Stomach (tissue), 19 donors: Measurements from ENCODE around the gene ZKSCAN7. TPM values are rescaled to one million over a fixed set of nuclear protein-coding genes. Genes with fewer than 3 reads are reported as not detected.

Experiments
- DNase-seq, 2 donors: peaks; one replicate each; pipeline versions ENCODE4 v3.0.0 to v3.0.0-alpha.2; 2013 to 2019
- H3K27ac ChIP-seq, 5 donors: fragments of 200-600 bp in 4 of 5; sonication (generic) in 4 of 5; one replicate each; pipeline ENCODE4 v1.5.1; 2013 to 2019; ENCODE audit warnings: mild to moderate bottlenecking in 1 of 5, moderate library complexity in 1 of 5
- H3K27me3 ChIP-seq, 3 donors: fragments of 200-600 bp; sonication (generic); one replicate each; pipeline ENCODE4 v1.5.1; 2017 to 2019; ENCODE audit warnings: mixed run types in 1 of 3
- H3K36me3 ChIP-seq, 4 donors: fragments of 200-600 bp; sonication (generic); 1 replicate in 3 of 4; 2 replicates in 1 of 4; pipeline ENCODE4 v1.5.1; 2016 to 2019
- H3K4me1 ChIP-seq, 4 donors: fragments of 200-600 bp; sonication (generic); one replicate each; pipeline ENCODE4 v1.5.1; 2016 to 2019
- H3K4me3 ChIP-seq, 4 donors: fragments of 200-600 bp; sonication (generic) in 3 of 4; one replicate each; pipeline ENCODE4 v1.5.1; 2016 to 2019; ENCODE audit warnings: mild to moderate bottlenecking in 1 of 4
- H3K9me3 ChIP-seq, 4 donors: fragments of 200-600 bp; sonication (generic); one replicate each; pipeline ENCODE4 v1.5.1; 2016 to 2019
- CTCF ChIP-seq, 7 experiments: fragments of 450-650 bp in 4 of 7; fragments of 200-600 bp in 3 of 7; sonication (generic) in 3 of 7; IDR thresholded peaks; one replicate each; pipeline ENCODE4 v1.5.1; 2016 to 2019; ENCODE audit warnings: antibody characterized with exemption in 7 of 7, control low read depth in 2 of 7, mild to moderate bottlenecking in 1 of 7
- EP300 ChIP-seq: sonication (generic); formaldehyde crosslinking; IDR thresholded peaks from one replicate; pipeline ENCODE4 v1.6.1; 2017; ENCODE audit warnings: antibody characterized with exemption
- POLR2A ChIP-seq, 4 donors: fragments of 450-650 bp; IDR thresholded peaks; one replicate each; pipeline ENCODE4 v1.6.1; 2016; ENCODE audit warnings: antibody characterized with exemption in 4 of 4, control low read depth in 2 of 4, mild to moderate bottlenecking in 1 of 4, moderate library complexity in 1 of 4
- POLR2AphosphoS5 ChIP-seq, 3 donors: sonication (generic); formaldehyde crosslinking; IDR thresholded peaks; one replicate each; pipeline ENCODE4 v1.6.1; 2016; ENCODE audit warnings: antibody characterized with exemption in 3 of 3
- WGBS, 5 donors: extraction: QIAGEN DNeasy Blood & Tissue Kit in 3 of 5; methylation state at CpG; one replicate each; pipeline versions ENCODE4 v1.1.5 to v1.1.7; 2013 to 2018; 5-methylcytosine and 5-hydroxymethylcytosine counted together
- intact Hi-C: fragments of 100-400 bp; cut with DNase I; formaldehyde crosslinking; loops from one replicate; pipeline ENCODE4 v1.15.1; 2023; ENCODE audit warnings: low total_unique reads
- long read RNA-seq, 10 donors: transcript quantifications; one replicate each; lab custom pipeline, GENCODE V29; 2026
- polyA plus RNA-seq, 3 donors: library from polyadenylated mRNA; stranded (reverse); fragments of 200-250 nt; gene quantifications; one replicate each; pipeline ENCODE4 v1.2.3, GENCODE V29; 2013
- total RNA-seq, 5 donors: library from RNA; depleted of rRNA; stranded (reverse); fragments of >200 nt; gene quantifications; one replicate each; pipeline versions ENCODE4 v1.1.0 to v1.2.3, GENCODE V29; 2014 to 2016
- donor health status: healthy with polysubstance abuse.
- donor health status: Bipolar disorder and iron deficiency.
- donor health status: healthy.

The ZKSCAN7 gene
- total RNA-seq = 1 to 10 TPM in 4 of 5 donors, not detected in 1; 1.3 to 6.2 (median 3.9) TPM
- 1 to 10 TPM in 1 of 3 donors, under 1 TPM in 2; 0.46 to 1.5 (median 0.81) TPM for polyA plus RNA-seq
- long read RNA-seq, donor 1, partial matches to known transcripts = 0 of 1 reads
- long read RNA-seq, donor 1, other reads (novel, unspliced or antisense) = 0 of 1 reads
- long read RNA-seq, donor 2 = 0 reads
- long read RNA-seq, donor 3 = 0 reads
- long read RNA-seq, donor 4 = 0 reads
- long read RNA-seq, donor 5 = 0 reads
- long read RNA-seq, donor 6 = 0 reads
- long read RNA-seq, donor 7, partial matches to known transcripts = 0 of 1 reads
- long read RNA-seq, donor 7, other reads (novel, unspliced or antisense) = 0 of 1 reads
- long read RNA-seq, donor 8 = 0 reads
- long read RNA-seq, donor 9 = 0 reads
- long read RNA-seq, donor 10 = 0 reads

- Histone ChIP-seq H3K27me3 (peaks cover 0 to 25% (median 9%) of the 10 kb centered on the region in 3 donors), H3K9me3 (no peaks in the 10 kb centered on the region), H3K4me1 (peaks cover 7 to 21% (median 14%) of the 10 kb centered on the region in 4 donors), H3K4me3 (peak within 1 kb of the TSS; percentile 72 to 85 (median 78)), H3K36me3 (peaks cover 0 to 25% (median 9%) of the 10 kb centered on the region in 4 donors), H3K27ac (peak within 1 kb of the TSS; percentile 59 to 85 (median 74))
- TF ChIP-seq POLR2AphosphoS5 (IDR thresholded peaks at IDR 0.05) (peak in 1 of 3 donors; percentile 24), POLR2A (IDR thresholded peaks at IDR 0.05) (no peak), CTCF (IDR thresholded peaks at IDR 0.05) (peak in 1 of 7 experiments; percentile 12)
- intact Hi-C loops = no loop called here
- WGBS, 5 donors = 4 to 47% (median 5%) methylated on average over 6 to 68 of the region's 68 CpGs
- peak; percentile 47 to 89 for DNase-seq
These were observed at the start of gene ZKSCAN7 for GRCh38 chr3:44554626-44555592. Gene ZKSCAN7, plus strand, starts transcription at chr3:44555193. Its CDS starts 1,855 bp downstream, at chr3:44557048.

- intact Hi-C loops = no loop called here
- 90 to 96% (median 94%) methylated on average over 3 of the region's 3 CpGs for WGBS, 5 donors
- TF ChIP-seq POLR2A (IDR thresholded peaks at IDR 0.05) = no peak
- no peak for TF ChIP-seq POLR2AphosphoS5 (IDR thresholded peaks at IDR 0.05)
- no peak for TF ChIP-seq CTCF (IDR thresholded peaks at IDR 0.05)
- TF ChIP-seq EP300 = no peak
These were observed 48.4 kb upstream of the ZKSCAN7 start for GRCh38 chr3:44506556-44506955.

GRCh38 chr3:44506961-44507360 is 48.0 kb upstream of the ZKSCAN7 start:
- no peak for DNase-seq
- Histone ChIP-seq H3K9me3 (peaks cover 0 to 27% (median 10%) of the 10 kb centered on the region in 4 donors), H3K27me3 (no peaks in the 10 kb centered on the region), H3K36me3 (peaks cover 6 to 21% (median 15%) of the 10 kb centered on the region in 4 donors), H3K27ac (no peak overlapping the region), H3K4me3 (no peak overlapping the region), H3K4me1 (peaks cover 16 to 39% (median 22%) of the 10 kb centered on the region in 4 donors)
- 89 to 96% (median 91%) methylated on average over 5 of the region's 5 CpGs for WGBS, 5 donors
- intact Hi-C loops = no loop called here
- no peak for TF ChIP-seq POLR2A (IDR thresholded peaks at IDR 0.05)
- no peak for TF ChIP-seq EP300
- no peak for TF ChIP-seq CTCF (IDR thresholded peaks at IDR 0.05)

More at GRCh38 chr3:44506556-44506955, 48.4 kb upstream of the ZKSCAN7 start:
- Histone ChIP-seq H3K4me3 (no peak overlapping the region), H3K9me3 (peaks cover 0 to 31% (median 12%) of the 10 kb centered on the region in 4 donors), H3K27me3 (no peaks in the 10 kb centered on the region), H3K27ac (no peak overlapping the region), H3K36me3 (peaks cover 11 to 25% (median 18%) of the 10 kb centered on the region in 4 donors), H3K4me1 (peaks cover 14 to 39% (median 21%) of the 10 kb centered on the region in 4 donors)
- DNase-seq = no peak

- WGBS, 5 donors = 48 to 68% (median 52%) methylated on average over 2 of the region's 2 CpGs
- Histone ChIP-seq H3K36me3 (peaks cover 0 to 15% (median 10%) of the 10 kb centered on the region in 4 donors), H3K27me3 (no peaks in the 10 kb centered on the region), H3K27ac (peak overlapping the region in 4 of 5 donors; percentile 82 to 96 (median 94)), H3K4me3 (peak overlapping the region; percentile 63 to 96 (median 92)), H3K9me3 (peaks cover 0 to 8% (median 4%) of the 10 kb centered on the region in 4 donors), H3K4me1 (peaks cover 16 to 39% (median 22%) of the 10 kb centered on the region in 4 donors)
- TF ChIP-seq CTCF (IDR thresholded peaks at IDR 0.05) (no peak), EP300 (no peak), POLR2A (IDR thresholded peaks at IDR 0.05) (no peak), POLR2AphosphoS5 (IDR thresholded peaks at IDR 0.05) (no peak)
- DNase-seq = peak in 1 of 2 donors; percentile 31
- intact Hi-C loops = no loop called here
These were observed 45.5 kb upstream of the ZKSCAN7 start for GRCh38 chr3:44509393-44509921.
